Right hindlimb (tissue), 1 donor: Measurements from ENCODE around the gene PIGC.

Source experiments
- DNase-seq: peaks from one replicate; pipeline ENCODE4 v3.0.0-alpha.2; 2018

The PIGC gene

DNA sequence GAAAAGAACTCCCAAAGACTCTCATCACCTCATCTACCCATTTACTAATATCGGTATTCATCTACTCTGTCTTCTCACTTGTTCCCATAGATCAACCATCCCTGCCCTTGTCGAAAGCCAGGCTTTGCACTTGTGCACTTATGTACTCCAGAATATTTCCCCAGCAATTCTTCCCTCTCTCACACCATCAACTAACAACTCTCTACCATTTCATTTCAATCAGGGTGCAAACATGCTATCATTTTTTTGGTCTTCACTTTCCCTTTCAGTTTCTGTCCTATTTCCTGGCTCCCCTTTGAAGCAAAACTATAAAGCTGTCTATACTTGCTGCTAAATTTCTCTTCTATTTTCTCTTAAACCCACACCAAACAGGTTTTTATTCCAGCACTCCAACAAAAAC lies 16.7 kb downstream of the PIGC start:
- DNase-seq: no peak

DNA sequence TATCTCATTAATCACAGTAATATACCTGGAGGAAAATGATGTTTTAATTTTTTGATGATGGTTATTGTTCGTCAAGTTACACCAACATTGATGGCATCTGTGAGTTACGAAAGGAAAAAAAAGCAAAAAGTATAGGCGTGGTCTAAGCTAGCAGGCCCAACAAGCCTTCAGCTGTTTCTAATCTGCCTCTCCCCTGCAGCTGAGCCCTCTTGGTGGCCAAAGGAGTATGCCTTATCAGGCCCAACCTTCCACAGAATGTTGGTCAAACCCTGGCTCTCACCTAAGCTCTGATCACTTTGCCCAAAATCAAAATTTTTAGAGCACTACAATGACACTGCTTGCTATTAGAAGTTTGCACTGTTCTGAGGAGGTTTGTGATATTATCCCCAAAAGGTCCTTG lies 18.5 kb downstream of the PIGC start:
- DNase-seq: no peak

DNA sequence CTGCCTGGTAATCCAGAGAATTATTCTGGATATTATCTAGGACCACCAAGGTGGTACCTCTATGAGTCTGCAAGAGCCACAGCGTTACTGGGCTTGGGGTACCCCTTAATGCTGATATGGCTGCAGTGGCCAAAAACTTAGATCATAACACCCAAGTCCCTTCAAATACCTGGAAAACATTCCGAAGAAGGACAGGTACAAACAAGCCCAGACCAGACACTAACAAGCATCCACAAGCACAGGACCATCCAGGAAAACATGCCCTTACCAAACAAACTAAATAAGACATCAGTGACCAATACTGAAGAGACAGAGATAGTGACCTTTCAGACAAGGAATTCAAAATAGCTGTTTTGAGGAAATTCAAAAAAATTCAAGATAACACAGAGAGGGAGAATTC lies 20.5 kb downstream of the PIGC start:
- DNase-seq: no peak

DNA sequence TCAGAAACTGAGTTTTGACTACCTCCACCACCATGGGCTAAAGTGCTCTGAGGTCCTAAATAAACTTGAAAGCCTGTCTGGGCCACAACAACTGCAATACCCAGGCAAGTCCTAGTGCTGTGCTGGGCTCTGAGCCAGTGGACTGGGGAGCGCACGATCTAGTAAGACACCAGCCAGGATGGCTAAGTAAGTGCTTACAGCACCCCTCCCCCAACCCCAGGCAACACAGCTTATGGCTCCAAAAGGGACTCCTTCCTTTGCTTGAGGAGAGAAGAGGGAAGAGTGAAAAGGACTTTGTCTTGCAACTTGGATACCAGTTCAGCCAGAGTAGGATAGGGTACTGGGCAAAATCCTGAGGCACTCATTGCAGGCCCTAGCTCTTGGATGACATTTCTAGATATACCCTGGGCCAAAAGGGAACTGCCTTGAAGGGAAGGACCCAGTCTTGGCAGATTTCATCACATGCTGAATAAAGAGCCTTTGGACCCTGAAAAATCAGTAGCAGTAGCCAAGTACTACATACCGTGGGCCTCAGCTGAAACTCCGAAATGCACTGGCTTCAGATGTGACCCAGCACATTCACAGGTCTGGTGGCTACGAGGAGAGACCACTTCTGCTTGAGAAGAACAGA lies 21.8 kb downstream of the PIGC start:
- no peak for DNase-seq

DNA sequence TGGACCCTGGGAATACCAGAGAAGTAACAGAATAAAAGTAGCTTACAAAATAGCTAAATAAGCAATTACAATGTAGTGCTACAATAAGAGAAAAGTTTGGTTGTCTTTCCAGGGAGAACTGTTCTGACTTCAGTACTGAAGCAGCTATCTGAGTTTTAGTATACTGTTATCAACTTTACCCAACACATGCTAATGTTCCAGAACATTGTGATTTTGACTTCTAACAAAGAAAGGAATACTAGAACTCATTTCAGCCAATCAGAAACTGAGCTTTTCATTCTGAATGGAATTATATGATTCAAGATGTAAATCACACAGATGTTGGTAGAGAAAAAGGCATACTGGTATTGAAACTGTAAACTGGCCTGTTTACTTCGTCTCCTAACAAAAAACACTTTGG lies 23.5 kb downstream of the PIGC start, which contains the start of gene C1orf105:
C1orf105 (plus strand) TSS at position 301 of the 400 bp plus-strand sequence. CDS start 201 bp downstream, outside the sequence.
- no peak for DNase-seq

DNA sequence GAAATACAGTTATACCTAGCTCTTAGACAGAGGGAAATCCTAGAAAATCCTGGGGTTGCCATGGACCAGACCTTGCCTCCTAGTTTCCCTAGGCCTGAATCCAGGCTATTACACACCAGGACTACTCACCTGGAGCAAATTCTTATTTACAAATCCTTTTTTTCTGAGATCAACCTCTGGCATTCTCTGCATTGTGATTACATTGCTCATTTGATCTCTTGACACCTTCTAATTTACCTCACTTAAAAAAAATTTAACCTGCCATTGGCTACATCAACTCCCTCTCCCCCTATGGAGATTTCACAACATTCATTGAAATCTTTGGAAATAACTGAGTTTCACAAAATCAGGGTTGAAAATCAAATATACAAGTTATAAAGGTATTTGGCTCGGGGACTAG lies 26.3 kb downstream of the PIGC start:
- no peak for DNase-seq

DNA sequence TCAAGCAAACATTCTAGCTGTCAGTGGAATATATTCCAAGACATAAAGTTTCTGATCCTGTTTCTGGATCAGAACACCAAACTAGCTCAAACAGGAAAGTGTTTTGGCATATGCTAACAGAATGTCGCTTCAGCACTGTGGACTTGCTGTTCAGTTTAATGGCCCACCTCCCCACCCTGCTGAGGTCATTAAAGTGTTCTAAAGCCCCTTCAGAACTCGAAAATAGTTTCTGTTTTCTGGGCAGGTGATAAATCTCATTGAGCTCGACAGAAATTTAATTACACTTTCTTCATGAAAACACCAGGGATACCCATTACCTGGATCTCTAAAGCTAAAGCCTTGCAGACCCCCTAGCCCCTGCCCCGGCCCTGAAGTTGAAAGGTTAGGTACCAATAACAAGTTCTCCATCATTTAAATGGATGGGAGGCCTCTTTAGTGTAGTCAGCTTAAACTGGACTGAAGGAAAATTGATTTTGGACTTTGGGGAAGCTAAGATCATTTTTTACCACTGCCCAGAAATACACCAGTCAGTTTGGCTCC lies 27.3 kb downstream of the PIGC start:
- DNase-seq: no peak

DNA sequence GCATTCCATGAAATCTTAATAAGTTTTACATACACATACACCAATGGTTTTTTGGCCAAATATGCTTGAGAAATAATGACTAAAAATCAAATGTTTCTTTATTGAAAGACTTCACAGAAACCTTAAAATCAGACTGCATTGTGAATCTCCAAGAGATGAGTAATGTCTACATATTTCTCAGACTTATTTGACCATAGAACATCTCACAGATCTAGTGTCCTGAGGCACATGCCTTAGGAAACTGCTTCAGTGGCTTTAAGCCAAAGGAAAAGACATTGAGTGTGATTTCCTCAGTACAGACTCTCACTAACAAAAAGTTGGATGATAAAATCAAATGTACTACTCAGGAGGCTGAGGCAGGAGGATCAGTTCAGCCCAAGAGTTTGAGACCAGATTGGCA lies 29.5 kb downstream of the PIGC start:
- no peak for DNase-seq

DNA sequence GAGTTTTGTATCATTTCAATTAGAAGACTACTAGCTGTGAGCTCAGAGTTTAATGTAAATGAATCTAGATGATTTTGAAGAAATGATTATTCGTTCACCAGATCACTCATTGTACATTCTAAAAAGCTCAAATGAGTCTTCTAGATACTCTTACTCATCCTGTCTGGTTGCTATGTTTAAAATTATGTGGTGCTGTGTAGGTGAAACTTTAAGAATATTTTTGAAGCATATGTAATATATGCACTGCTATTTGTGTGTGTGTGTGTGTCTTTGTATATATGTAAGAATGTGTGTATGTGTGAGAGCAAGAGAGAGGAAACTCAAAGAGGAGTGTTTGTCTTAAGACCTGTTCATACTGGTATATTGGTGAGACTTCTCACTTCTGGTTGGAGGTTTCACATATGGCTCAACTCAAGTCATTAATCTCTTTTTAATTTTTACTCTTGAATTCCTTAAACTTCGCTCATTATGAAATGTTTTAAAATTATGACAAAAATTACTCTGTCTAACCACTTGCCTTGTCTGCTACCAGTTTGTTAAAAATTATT lies 32.0 kb downstream of the PIGC start:
- DNase-seq: no peak

DNA sequence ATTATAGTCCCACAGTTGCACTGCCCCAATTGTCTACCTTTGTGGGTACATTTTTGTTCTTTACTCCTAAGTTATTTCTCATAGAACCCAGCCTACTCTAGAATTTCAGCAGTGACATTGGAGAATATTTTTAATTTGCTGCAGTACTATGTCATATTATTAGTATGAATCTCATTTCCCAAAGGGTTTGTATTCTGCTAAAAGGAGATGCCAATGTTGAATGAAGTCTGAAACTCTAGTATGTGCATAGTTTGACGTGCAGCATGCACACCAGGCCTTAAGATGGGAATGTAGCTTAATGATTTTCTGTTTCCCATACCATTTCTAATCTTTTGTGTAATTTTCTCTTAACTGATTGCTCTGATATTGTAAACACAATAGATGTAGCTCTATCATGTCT lies 33.8 kb downstream of the PIGC start:
- DNase-seq: no peak

DNA sequence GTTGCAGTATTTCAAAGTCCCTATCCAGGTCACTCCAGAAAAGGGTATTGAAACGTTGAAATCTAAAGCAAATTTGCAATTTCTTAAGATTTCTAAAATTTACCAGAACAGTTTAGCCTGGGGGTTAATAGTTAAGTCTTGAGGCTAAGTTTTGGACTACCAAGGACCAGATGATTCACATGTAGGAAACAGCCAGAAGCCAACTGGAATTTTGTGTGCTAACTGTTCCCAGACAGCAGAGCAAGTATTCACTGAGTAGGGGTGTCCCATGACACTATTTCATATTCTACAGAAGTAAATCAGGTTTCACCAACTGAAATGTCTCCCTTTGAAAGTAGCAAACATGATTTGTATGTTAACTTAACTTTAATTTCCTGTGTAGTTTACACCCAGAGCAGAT lies 34.9 kb downstream of the PIGC start:
- DNase-seq: no peak

DNA sequence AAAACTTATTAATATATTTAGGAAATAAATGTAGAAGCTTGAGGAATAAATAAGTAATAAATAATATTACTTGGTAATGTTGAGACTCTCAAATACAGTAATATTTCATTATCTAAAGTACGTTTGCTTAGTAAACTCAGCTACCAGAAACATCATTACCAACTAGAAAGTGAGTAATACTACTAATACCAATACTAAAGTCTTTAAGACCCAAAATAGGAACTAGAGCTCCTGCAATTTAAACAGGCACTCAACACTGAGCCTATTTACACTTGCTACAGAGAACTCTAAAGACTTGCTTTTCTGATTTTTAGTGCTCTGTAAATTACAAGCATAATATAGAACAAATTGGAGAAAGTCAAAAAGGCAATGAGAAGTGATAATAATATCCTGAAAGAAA lies 36.9 kb downstream of the PIGC start:
- DNase-seq: no peak

DNA sequence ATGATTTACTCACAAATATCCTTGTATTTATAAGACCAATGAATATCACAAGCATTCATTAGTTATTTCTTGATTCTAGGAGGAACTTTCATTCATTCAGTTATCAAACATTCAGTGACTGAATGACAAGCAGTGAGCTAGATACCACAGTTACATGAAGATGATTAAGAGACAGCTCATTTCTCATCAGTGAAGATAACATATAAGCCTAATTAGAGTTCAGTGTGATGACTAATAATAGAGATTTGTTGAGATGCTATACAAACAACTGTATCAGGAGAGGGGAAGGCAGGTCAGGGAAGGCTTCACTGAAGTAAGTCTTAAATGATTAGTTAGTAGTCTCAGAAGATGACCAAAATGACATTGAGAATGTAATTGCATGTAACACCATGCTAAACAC lies 38.0 kb downstream of the PIGC start:
- no peak for DNase-seq

DNA sequence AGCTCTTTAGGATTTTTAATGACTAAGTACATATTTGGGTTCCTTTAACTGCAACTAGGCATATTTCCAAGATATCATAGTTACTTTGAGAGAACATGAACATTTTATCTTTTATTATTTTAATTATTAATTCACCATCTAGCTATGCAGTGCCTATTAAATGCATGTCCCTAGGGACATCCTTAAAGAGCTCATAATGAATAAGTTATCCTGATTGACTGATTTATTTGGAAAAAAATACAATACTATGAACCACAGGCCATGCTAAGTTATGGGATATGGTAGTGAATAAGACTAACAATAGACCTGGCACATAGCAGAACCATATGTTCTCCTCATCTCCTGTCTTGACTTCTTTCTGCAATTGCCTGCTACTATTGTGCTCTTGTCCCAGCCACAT lies 39.7 kb downstream of the PIGC start:
- no peak for DNase-seq

DNA sequence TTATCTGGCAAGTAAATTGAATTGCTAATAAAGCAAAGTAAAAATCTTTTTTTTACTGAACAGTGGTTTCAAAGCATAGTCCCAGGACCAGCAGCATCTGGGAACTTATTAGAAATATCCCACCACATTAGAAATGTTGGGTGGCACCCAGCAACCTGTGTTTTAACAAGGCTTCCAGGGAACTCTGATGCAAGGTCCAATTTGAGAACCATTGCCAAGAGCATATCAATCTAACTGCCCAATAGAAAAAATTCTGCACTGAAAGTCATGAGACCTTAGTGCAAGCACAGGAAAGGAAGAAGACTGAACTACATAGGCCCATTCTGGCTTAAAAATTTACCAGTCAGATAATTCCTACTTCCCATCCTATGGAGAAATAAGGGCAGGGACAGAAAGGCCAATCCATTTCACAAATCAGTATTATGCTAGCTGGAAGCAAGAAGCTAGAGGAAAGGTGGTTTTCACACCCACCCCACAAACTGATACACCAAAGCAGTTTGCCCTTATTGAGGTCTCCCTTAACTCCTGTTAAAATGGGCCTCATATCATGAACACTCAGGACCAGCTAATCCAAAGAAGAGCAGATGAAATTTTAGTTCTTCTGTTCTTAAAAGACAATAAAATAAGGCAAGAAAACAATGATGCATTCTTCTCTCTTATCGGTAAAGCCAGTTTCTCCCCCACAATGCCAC lies 40.8 kb downstream of the PIGC start:
- no peak for DNase-seq

DNA sequence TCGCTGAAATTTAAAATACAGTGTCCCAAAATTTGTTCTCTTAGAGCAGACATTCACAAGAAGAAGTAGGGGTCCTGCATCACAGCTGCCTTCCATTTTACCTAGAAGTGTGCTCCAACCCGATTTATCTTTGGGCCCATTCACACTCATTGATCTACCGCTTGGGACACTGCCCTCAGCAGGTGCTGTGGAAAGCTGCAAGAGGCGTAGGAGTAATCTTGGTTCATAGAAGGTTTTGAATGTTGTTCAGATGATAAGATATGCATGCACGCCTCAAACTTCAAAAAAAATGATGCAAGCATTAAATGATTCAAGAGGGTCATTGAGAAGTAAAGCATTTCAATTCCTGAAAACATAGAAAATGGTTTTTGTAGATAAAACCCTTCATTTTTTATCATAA lies 42.0 kb downstream of the PIGC start:
- no peak for DNase-seq

DNA sequence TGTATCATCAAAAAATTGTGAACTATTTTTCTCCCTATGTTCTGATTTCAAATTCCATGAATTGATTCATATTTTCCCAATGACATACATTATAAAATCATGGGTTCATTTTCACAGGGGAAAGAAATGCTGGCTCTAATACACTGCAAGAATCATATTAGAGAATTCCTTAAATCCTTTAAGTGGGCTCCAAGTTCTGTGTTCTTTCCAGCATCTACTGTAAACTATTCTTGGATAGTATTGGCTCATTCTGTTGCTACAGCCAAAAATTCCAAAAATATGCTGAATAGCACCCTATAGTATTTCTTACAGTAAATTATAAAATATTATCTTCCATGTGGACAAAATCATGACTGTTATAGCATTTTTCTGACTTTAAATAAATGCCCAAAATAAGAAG lies 42.4 kb downstream of the PIGC start:
- no peak for DNase-seq

DNA sequence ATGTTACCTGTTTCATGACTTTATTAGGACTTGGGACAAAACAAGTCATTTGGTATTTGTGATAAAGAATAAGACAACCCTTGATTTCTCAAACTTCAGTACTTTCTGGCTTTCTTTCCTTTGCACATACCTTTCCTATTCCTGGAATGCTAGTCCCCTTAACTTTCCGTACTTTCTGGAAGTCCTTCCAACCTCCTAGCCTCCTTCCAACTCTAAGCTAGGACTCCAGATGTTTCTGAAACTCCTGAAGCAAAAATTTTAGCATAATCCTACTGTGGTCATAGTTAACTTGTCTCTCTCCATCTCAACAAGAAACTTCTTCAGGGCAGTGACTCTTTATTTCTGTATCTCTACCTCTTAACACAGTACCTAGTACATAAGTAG lies 43.2 kb downstream of the PIGC start:
- DNase-seq: no peak

DNA sequence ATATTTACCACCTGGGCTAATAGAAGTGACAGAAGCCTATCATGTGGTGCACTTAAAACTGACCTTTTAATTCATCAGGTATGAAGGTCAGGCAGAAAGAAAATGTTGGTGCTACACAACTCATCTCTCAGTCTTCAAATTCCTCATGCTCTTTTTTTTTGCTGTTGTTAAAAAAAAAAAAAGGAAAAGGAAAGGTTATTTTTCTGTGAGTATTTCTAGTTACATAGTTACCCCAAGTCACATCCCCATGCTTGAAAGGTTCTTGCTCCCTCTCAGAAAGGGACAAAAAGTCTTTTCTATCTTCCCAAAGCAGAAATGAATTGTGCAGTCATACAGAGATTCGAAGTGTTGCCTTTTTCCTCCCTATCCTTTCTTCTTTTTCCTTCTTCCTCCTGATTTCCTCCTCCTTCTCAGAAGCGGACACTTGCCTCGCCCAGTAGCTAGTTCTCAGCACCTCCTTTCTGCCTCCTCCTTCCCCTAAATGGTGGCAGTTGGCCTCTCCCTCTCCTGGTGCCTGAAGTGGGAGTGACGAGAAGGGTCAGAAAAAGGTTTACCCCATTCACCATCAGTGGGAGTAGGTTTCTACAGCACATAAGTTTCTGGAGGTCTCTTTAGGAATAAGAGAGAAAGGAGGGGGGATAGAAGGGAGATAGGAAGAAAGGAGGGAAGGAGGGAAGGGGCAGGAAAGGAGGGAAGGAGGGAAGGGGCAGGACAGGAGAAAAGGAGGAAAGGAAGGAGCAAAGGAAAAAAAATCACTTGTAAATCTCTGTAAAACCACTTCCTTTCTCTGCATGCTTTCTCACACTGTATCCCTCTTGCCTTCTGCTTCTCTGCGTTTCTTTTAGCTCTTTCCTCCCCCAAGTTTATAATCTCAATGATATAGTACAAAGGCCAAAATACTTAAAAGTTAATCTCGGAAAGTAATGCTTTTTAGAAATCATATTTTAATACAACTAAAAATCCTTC lies 43.8 kb downstream of the PIGC start:
- DNase-seq: no peak

DNA sequence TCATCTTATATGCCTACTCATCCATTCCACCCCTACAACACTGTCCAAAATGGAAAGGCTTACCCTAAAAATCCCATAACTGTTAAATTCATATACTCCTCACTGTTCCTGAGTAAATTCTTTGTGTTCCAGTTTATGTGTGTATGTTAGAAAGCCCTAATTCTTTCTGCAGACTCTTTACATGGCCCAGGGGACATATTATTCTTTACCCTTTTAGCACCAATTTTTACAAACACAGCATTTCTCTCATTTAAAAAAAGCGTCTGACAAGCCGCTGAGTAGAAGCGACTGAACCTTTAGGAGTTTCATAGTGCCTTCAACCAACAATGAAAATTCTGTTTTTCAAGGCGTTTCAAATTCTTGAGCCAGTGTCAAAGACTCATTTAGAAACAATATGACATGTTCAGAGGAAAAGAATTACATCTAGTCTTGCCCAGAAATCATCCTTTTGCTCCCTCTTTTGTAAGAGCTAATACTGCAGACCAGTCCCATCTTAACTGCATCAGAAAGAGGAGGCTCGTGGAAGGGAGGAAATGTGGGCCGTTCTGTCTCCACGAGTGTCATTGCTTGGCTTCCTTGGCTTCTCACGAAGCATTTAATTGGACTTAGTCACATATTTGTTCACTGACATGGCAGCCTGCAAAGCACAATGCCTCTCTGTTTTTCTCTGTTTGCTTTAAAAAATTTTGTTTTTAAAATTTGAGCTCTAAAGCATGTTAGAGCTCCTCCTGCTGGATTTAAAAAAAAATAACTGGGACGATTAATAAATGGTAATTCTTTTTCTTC lies 44.7 kb downstream of the PIGC start:
- peak; percentile 87 for DNase-seq

DNA sequence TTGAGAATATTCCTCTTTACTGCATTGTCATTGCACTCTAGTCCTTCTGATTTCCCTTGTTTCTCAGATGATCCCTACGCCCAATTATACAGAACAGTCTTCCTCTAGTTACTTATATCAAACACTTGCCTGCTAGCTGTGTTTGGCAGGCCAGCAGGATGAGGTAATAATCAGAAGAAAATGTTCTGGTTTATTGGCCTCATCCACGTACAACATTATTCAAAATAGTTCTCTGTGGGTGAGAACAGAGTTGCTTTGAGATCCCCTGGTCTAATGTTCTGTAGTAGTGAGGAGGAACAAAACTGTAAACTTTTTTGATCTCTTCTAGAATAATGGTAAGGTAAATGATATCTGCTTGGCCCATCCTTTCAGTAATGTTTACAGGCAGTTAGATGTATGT lies 45.7 kb downstream of the PIGC start:
- DNase-seq: no peak

DNA sequence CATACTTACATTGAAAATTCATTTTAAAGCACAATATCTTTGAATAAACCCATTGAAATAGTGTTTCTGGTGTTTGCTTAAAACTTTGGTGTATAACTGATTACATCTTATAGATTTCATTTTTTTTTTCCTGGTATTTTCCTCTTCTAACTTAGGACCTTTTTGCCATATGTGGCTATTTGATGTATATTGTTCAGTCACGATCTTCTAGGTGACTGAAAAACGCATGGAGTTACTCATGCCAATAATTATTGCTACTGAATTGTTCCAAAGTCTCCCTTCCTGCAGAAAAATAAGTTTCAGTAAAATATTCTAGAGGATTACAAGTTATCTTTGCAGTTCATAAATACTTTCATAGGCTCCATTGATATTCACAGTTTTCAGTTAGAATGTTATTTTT lies 46.2 kb downstream of the PIGC start:
- no peak for DNase-seq
